WTC11 (cell line): Measurements from ENCODE around the gene GNAS. TPM values are rescaled to one million over a fixed set of nuclear protein-coding genes. Genes with fewer than 3 reads are reported as not detected.
A peak's percentile ranks its signal among the peaks of the same experiment; 100 is the strongest.

Experiments used
- ATAC-seq: fragments of 200-7000 bp; cut with Tn5 transposase; 2 replicates; pipeline ENCODE4 v1.10.0; 2021; ENCODE audit warnings: mild to moderate bottlenecking, moderate library complexity
- CTCF ChIA-PET: fragments of 300-600 bp; sonication (Branson Sonifier 250); formaldehyde crosslinking; loops from one replicate; lab custom pipeline; 2021; ENCODE audit warnings: antibody characterized with exemption; lab: Charles Lee
- POLR2A ChIA-PET: fragments of 350-600 bp; sonication (Branson Sonifier 250); formaldehyde crosslinking; loops from one replicate; lab custom pipeline; 2021; ENCODE audit warnings: antibody characterized with exemption; lab: Charles Lee
- DNase-seq: peaks from one replicate; pipeline ENCODE4 v3.0.0; 2021; ENCODE audit warnings: low spot score
- H3K27ac Mint-ChIP-seq: 2 replicates; pipeline ENCODE4 v1.8.0; 2021; ENCODE audit warnings: mixed read lengths
- H3K27me3 Mint-ChIP-seq: 2 replicates; pipeline ENCODE4 v1.8.0; 2021; ENCODE audit warnings: low read depth, mild to moderate bottlenecking, moderate library complexity, mixed read lengths
- H3K36me3 Mint-ChIP-seq: 2 replicates; pipeline ENCODE4 v1.8.0; 2021; ENCODE audit warnings: mixed read lengths
- H3K4me1 Mint-ChIP-seq: 2 replicates; pipeline ENCODE4 v1.8.0; 2022; ENCODE audit warnings: mixed read lengths
- H3K4me3 Mint-ChIP-seq: 2 replicates; pipeline ENCODE4 v1.8.0; 2021; ENCODE audit warnings: mild to moderate bottlenecking, moderate library complexity, mixed read lengths
- H3K9me3 Mint-ChIP-seq: 2 replicates; pipeline ENCODE4 v1.8.0; 2021; ENCODE audit warnings: mixed read lengths
- CREM ChIP-seq: sonication (generic); formaldehyde crosslinking; IDR thresholded peaks from 2 replicates; pipeline ENCODE4 v1.8.1; 2022; ENCODE audit warnings: mild to moderate bottlenecking, missing genetic modification reagents, moderate library complexity
- E2F1 ChIP-seq: sonication (generic); formaldehyde crosslinking; IDR thresholded peaks from 2 replicates; pipeline ENCODE4 v1.8.0; 2022; ENCODE audit warnings: mild to moderate bottlenecking, missing genetic modification reagents
- E2F5 ChIP-seq: sonication (generic); formaldehyde crosslinking; IDR thresholded peaks from 2 replicates; pipeline ENCODE4 v1.8.1; 2022; ENCODE audit warnings: mild to moderate bottlenecking, moderate library complexity, missing genetic modification reagents
- ELF4 ChIP-seq: sonication (generic); formaldehyde crosslinking; IDR thresholded peaks from 2 replicates; pipeline ENCODE4 v1.8.1; 2022; ENCODE audit warnings: low read depth, mild to moderate bottlenecking, moderate library complexity, missing genetic modification reagents
- ETV6 ChIP-seq: sonication (generic); formaldehyde crosslinking; IDR thresholded peaks from 2 replicates; pipeline ENCODE4 v1.8.1; 2022; ENCODE audit warnings: mild to moderate bottlenecking, missing genetic modification reagents
- GABPB1 ChIP-seq: sonication (generic); formaldehyde crosslinking; IDR thresholded peaks from 2 replicates; pipeline ENCODE4 v1.8.1; 2023; ENCODE audit warnings: mild to moderate bottlenecking, missing genetic modification reagents
- NFE2L1 ChIP-seq: sonication (generic); formaldehyde crosslinking; IDR thresholded peaks from 2 replicates; pipeline ENCODE4 v1.8.1; 2023; ENCODE audit warnings: missing genetic modification reagents
- ZBTB21 ChIP-seq: sonication (generic); formaldehyde crosslinking; IDR thresholded peaks from 2 replicates; pipeline ENCODE4 v1.8.1; 2023; ENCODE audit warnings: mild to moderate bottlenecking, missing genetic modification reagents, borderline replicate concordance
- ZNF138 ChIP-seq: sonication (generic); formaldehyde crosslinking; conservative IDR thresholded peaks from 2 replicates; pipeline ENCODE4 v1.8.1; 2022; ENCODE audit warnings: mild to moderate bottlenecking, moderate library complexity, missing genetic modification reagents
- ZNF232 ChIP-seq: sonication (generic); formaldehyde crosslinking; IDR thresholded peaks from 2 replicates; pipeline ENCODE4 v1.8.0; 2022; ENCODE audit warnings: mild to moderate bottlenecking, missing genetic modification reagents
- ZNF263 ChIP-seq: sonication (generic); formaldehyde crosslinking; IDR thresholded peaks from 2 replicates; pipeline ENCODE4 v1.8.1; 2022; ENCODE audit warnings: low read depth, mild to moderate bottlenecking, moderate library complexity, missing genetic modification reagents
- ZNF317 ChIP-seq: sonication (generic); formaldehyde crosslinking; IDR thresholded peaks from 2 replicates; pipeline ENCODE4 v1.8.1; 2023; ENCODE audit warnings: low read depth, mild to moderate bottlenecking, moderate library complexity, missing genetic modification reagents, borderline replicate concordance
- ZNF396 ChIP-seq: fragments of 250-450 bp; sonication (Bioruptor Pico); IDR thresholded peaks from 2 replicates; pipeline ENCODE4 v1.8.0; 2021; ENCODE audit warnings: mild to moderate bottlenecking, moderate library complexity, borderline replicate concordance
- ZNF416 ChIP-seq: fragments of 250-450 bp; sonication (Bioruptor Pico); IDR thresholded peaks from 2 replicates; pipeline ENCODE4 v1.9.0; 2021; ENCODE audit warnings: mild to moderate bottlenecking, inconsistent platforms
- ZNF532 ChIP-seq: fragments of 250-450 bp; sonication (Bioruptor Pico); IDR thresholded peaks from 2 replicates; pipeline ENCODE4 v1.9.0; 2021; ENCODE audit warnings: mild to moderate bottlenecking, borderline replicate concordance
- total RNA-seq: library from RNA; stranded (reverse); gene quantifications from 3 replicates; pipeline ENCODE4 v1.2.3, GENCODE V29; 2021
- TF ChIP-seq, protein P1 (sequence below): fragments of 250-450 bp; sonication (Bioruptor Pico); IDR thresholded peaks from 2 replicates; pipeline ENCODE4 v1.9.0; 2021; ENCODE audit warnings: mild to moderate bottlenecking
- TF ChIP-seq, protein P2 (sequence below): sonication (generic); formaldehyde crosslinking; IDR thresholded peaks from 2 replicates; pipeline ENCODE4 v1.8.1; 2023; ENCODE audit warnings: mild to moderate bottlenecking, missing genetic modification reagents, moderate library complexity
- TF ChIP-seq, protein P3 (sequence below): sonication (generic); formaldehyde crosslinking; IDR thresholded peaks from 2 replicates; pipeline ENCODE4 v1.8.1; 2023; ENCODE audit warnings: mild to moderate bottlenecking, moderate library complexity, missing genetic modification reagents
- TF ChIP-seq, protein P4 (sequence below): sonication (generic); formaldehyde crosslinking; IDR thresholded peaks from 2 replicates; pipeline ENCODE4 v1.8.0; 2022; ENCODE audit warnings: mild to moderate bottlenecking, missing genetic modification reagents

GNAS gene
- total RNA-seq, 1 experiment from 2014 or later: 868 TPM

- ChIA-PET POLR2A (no interaction called here), CTCF (interaction anchor here (1.1 kb wide), 1 partner anchor 21 kb away, joined by 4 read pairs; no protein-coding TSS in a partner anchor)
- no peak for ATAC-seq
- TF ChIP-seq ELF4 (no peak), ZNF138 (no peak), ETV6 (CRISPR knock-in tag) (no peak), NFE2L1 (CRISPR knock-in tag) (no peak), ZNF416 (CRISPR knock-in tag) (no peak)
- TF ChIP-seq, all 79 proteins: peak for 0
- H3K36me3 Mint-ChIP-seq: peaks cover 15% of the 10 kb centered on the region
- peak; percentile 57 for DNase-seq
- H3K9me3 Mint-ChIP-seq: no peaks in the 10 kb centered on the region
- H3K27me3 Mint-ChIP-seq: no peaks in the 10 kb centered on the region
- peaks cover 52% of the 10 kb centered on the region for H3K4me1 Mint-ChIP-seq
- peak overlapping the region; percentile 94 for H3K4me3 Mint-ChIP-seq
- peak overlapping the region; percentile 90 for H3K27ac Mint-ChIP-seq
Measured at GRCh38 chr20:58891718-58892140, 39.2 kb downstream of the GNAS start.

DNA sequence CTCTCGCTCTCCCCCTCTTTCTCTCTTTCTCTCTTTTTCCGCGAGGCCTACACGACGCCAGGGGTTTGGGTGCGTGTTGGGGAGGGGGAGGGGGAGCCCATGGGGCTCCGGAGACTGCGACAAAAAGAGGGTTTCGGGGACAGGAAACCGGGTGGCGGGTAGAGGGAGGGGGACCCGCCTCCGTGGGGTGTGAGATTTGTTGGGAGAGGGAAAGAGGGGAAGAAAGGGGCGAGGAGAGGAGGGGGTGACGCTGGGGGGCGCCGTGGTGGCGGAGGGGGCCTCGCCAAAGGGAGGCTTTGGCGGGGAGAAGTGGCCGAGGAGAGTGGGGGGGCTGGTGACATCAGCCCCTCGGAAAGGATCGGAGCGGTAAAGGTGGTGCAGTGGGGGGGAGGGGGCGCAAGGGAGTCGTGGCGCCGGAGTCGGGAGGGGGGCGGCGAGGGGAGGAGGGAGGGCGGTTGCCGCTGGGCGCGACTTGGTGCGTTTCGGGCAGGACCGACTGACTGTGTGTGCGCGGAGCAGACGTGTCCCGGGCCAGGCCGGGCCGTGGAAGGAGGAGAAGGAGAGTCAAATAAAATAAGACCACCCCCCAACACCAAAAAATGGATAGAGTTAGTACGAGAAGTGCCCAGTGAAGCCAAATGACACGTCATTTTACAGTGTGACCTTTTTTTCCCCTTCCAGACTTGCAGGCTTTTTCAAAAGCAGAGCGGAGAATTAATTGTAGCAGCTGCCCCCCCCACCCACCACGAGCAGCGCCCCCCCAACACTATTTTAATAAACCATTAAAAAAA lies 39.8 kb downstream of the GNAS start:
- H3K27ac Mint-ChIP-seq: peak overlapping the region; percentile 97
- POLR2A ChIA-PET: no interaction called here
- TF ChIP-seq, protein P1, sequence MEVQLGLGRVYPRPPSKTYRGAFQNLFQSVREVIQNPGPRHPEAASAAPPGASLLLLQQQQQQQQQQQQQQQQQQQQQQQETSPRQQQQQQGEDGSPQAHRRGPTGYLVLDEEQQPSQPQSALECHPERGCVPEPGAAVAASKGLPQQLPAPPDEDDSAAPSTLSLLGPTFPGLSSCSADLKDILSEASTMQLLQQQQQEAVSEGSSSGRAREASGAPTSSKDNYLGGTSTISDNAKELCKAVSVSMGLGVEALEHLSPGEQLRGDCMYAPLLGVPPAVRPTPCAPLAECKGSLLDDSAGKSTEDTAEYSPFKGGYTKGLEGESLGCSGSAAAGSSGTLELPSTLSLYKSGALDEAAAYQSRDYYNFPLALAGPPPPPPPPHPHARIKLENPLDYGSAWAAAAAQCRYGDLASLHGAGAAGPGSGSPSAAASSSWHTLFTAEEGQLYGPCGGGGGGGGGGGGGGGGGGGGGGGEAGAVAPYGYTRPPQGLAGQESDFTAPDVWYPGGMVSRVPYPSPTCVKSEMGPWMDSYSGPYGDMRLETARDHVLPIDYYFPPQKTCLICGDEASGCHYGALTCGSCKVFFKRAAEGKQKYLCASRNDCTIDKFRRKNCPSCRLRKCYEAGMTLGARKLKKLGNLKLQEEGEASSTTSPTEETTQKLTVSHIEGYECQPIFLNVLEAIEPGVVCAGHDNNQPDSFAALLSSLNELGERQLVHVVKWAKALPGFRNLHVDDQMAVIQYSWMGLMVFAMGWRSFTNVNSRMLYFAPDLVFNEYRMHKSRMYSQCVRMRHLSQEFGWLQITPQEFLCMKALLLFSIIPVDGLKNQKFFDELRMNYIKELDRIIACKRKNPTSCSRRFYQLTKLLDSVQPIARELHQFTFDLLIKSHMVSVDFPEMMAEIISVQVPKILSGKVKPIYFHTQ (CRISPR knock-in tag): no peak
- TF ChIP-seq ZNF263 (CRISPR knock-in tag): no peak
- no peak for TF ChIP-seq ZBTB21 (CRISPR knock-in tag)
- no peak for TF ChIP-seq E2F1 (CRISPR knock-in tag)
- TF ChIP-seq ZNF532 (CRISPR knock-in tag): no peak
- TF ChIP-seq, protein P2, sequence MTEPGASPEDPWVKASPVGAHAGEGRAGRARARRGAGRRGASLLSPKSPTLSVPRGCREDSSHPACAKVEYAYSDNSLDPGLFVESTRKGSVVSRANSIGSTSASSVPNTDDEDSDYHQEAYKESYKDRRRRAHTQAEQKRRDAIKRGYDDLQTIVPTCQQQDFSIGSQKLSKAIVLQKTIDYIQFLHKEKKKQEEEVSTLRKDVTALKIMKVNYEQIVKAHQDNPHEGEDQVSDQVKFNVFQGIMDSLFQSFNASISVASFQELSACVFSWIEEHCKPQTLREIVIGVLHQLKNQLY (CRISPR knock-in tag): no peak
- TF ChIP-seq, protein P3, sequence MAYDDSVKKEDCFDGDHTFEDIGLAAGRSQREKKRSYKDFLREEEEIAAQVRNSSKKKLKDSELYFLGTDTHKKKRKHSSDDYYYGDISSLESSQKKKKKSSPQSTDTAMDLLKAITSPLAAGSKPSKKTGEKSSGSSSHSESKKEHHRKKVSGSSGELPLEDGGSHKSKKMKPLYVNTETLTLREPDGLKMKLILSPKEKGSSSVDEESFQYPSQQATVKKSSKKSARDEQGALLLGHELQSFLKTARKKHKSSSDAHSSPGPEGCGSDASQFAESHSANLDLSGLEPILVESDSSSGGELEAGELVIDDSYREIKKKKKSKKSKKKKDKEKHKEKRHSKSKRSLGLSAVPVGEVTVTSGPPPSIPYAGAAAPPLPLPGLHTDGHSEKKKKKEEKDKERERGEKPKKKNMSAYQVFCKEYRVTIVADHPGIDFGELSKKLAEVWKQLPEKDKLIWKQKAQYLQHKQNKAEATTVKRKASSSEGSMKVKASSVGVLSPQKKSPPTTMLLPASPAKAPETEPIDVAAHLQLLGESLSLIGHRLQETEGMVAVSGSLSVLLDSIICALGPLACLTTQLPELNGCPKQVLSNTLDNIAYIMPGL (CRISPR knock-in tag): 0 out of 2 replicates have a peak, but pooled peaks have one; percentile 12
- no peak for TF ChIP-seq ZNF232 (CRISPR knock-in tag)
- no peak for TF ChIP-seq CREM (CRISPR knock-in tag)
- TF ChIP-seq ZNF396 (CRISPR knock-in tag): no peak
- peak; percentile 42; the same call in 1 of the 2 replicates for TF ChIP-seq GABPB1
- TF ChIP-seq E2F5 (CRISPR knock-in tag): 0 out of 2 replicates have a peak, but pooled peaks have one; percentile 7
- TF ChIP-seq, protein P4, sequence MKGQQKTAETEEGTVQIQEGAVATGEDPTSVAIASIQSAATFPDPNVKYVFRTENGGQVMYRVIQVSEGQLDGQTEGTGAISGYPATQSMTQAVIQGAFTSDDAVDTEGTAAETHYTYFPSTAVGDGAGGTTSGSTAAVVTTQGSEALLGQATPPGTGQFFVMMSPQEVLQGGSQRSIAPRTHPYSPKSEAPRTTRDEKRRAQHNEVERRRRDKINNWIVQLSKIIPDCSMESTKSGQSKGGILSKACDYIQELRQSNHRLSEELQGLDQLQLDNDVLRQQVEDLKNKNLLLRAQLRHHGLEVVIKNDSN (CRISPR knock-in tag): no peak
- TF ChIP-seq ZNF317 (CRISPR knock-in tag): no peak
- no peaks in the 10 kb centered on the region for H3K27me3 Mint-ChIP-seq
- peaks cover 19% of the 10 kb centered on the region for H3K36me3 Mint-ChIP-seq
- H3K9me3 Mint-ChIP-seq: no peaks in the 10 kb centered on the region
- H3K4me3 Mint-ChIP-seq: peak overlapping the region; percentile 94
- DNase-seq (peak; percentile 73), ATAC-seq (peak; percentile 5)
- H3K4me1 Mint-ChIP-seq: peaks cover 53% of the 10 kb centered on the region
- CTCF ChIA-PET: interaction anchor here (1.1 kb wide), 1 partner anchor 22 kb away, joined by 4 read pairs; no protein-coding TSS in a partner anchor
